DMS153 treated with DMSO at 0.1 percent for 48 hours (cell line): ENCODE data around the gene ATP1A3.

Experiments used
- DNase-seq: peaks from one replicate; lab custom pipeline; 2025; ENCODE audit not compliant: unreplicated experiment; lab: John Stamatoyannopoulos, UW

ATP1A3 gene

DNA sequence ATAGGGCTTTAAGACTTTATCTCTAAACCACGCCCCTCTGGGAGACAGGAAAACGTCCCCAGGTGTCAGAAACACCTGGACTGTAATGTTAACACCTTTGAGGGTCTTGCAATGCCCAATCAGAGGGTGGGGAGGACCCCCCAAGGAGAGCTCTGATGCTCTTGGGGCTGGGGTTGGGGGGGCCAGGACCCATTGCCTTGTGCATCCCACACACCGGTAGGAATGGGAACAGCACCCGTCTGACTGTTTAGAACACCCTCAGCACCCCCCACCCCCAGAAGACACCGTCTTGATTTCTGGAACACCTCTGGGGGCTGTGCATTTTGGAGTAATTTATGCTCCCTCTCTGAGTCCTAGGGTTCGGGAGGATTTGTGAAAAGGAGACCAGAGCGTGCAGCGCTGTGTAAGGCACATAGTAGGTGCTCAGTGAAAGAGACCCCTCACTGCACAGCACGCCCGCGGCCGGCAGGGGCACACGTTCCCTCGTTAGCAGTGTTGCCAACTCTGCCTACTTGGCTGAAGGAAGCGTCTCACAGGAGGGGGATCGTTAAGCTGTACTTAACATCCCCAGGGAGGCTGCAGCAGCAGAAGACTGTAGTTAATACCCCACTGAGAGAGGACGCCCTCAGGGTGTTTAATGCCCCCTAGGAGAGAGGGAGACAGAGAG lies 63.0 kb downstream of the ATP1A3 start:
- no peak for DNase-seq

DNA sequence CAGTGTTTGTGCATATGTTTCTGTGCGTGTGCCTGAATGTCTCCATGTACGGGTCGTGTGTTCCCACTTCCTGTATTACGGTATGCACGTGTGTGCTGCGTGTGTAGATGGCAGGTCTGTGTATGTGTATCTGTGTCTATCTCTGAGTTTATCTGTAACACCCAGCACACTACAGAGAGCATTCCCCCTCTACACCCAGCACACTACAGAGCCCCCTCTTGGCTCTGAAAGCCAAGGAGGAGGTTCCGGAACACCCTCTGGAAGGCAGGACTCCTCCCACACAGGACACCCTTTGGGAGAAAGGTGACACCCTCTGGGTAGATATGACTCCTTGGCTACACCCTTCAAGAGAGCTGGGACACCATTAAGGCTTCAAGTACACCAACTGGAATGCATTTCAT lies 63.7 kb downstream of the ATP1A3 start:
- DNase-seq: no peak

- DNase-seq: no peak
These were observed 64.4 kb downstream of the ATP1A3 start for GRCh38 chr19:41929536-41930071.

- DNase-seq: no peak
These were observed 65.1 kb downstream of the ATP1A3 start for GRCh38 chr19:41928754-41929535.

GRCh38 chr19:41928221-41928683 lies 65.8 kb downstream of the ATP1A3 start, which contains the start of gene ERFL:
Gene ERFL, minus strand, starts transcription at chr19:41928449. Its CDS starts 15,530 bp downstream, at chr19:41912919.
- DNase-seq: no peak

- DNase-seq: no peak
These were observed 66.4 kb downstream of the ATP1A3 start for GRCh38 chr19:41927497-41928192.

DNA sequence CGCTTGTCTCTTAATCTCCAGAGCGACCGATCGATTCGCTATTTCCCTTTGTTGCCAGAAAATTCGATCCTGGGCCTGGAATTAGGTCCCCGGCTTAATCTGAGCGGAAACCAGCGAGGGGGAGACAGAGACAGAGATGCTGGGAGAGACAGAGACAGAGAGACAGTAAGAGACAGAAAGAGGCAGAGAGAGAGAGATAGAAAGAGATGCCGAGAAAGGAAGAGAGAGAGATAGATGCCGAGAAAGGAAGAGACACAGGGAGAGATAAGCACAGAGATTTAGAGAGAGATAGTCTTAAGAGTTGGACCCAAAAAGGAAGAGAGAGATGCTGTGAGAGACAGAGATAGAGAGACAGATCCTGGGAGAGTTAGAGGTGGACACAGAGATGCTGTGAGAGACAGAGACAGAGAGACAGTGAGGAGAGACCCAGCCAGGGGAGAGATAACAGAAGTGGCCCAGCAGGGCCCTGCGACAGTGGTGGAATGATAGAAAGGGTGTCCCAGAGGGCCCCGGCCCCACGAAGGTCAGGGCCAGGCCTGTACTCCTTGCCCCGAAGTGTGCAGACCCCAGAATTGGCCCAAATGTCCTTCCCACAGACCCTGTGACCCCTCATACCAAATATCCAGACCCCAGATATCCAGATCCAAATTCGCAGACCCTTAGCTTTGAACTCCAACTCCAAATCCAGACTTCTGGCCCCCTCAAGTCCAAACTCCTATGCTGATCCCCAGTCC lies 67.1 kb downstream of the ATP1A3 start:
- DNase-seq: no peak

DNA sequence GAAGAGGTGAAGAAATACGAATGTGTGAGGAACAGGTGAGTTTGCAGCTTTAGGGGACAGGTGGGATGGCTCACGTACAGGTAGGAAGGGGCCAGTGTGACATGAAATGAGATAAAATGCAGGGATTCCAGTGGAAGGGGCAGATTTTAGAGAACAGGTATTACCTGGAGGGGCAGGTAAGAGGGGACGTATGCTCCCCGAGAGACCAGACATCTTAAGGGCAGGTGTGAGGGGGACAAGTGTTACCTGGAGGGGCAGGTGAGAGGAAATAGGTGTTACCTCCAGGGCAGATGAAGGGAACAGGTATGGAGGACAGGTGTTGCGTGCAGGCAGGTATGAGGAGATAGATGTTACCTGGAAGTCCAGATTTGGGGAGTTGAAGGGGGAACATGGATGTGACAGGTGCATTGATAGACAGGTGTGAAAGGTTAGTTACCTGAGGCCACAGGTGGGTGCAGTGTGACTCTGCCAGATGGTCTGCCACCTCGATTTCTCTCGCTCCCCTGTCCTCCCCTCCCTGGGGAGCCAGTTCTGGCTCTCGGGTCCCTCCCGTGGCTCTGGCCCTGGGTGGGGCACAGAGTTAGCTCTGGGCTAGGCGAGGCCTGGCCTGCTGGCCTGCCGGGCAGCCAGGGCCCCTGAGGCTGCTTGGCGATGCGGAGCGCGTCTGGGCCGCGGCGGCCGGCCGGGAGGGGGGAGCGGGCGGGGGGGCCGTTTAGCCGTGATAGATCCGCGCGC lies 67.8 kb downstream of the ATP1A3 start:
- DNase-seq: no peak

GRCh38 chr19:41925208-41926003 lies 68.6 kb downstream of the ATP1A3 start:
- DNase-seq: no peak

DNA sequence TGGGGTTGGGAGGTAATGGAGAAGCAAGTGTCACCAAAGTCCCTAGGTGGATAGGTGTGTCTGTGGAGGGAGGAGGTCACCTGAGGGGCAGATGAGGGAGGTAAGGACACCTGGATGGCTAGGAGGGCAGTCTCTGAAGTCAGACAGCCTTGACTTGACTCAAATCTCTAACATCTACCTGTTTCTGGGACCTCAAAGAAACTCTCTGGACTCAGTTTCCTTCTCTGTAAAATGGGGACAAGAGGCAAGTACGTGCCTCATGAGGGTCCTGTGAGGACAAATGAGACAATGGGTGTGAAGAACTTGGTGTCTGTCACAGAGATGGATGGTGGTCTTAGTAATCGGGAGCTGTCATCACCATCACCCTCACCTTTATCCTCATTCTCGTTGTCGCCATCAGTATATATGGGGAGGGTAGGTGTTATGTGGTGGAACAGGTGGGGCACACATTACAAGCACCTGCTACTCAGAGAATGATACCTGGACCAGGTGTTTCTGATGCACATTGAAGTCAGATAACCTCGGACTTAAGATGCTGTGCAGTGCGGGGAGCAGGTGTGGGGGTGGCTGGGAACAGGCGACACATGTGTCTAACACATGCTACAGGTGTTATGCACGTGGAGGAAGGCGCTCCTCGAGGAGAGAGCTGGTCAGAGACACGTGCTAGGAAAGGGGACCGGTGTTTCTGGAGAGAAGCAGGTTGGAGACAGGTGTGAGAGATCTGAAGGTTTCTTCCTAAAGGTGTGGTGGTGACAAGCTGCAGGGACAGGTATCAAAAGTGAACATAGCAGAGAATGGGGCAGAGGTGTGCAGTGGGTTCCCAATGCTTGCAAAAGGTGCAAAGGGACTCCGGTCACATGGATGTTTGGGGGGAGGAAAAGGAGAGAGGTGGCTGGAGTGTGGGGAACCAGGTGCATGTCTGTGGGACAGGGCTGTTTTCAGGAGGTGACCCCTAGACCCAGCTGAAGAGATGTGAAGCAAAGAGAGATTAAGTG lies 69.6 kb downstream of the ATP1A3 start:
- no peak for DNase-seq

DNA sequence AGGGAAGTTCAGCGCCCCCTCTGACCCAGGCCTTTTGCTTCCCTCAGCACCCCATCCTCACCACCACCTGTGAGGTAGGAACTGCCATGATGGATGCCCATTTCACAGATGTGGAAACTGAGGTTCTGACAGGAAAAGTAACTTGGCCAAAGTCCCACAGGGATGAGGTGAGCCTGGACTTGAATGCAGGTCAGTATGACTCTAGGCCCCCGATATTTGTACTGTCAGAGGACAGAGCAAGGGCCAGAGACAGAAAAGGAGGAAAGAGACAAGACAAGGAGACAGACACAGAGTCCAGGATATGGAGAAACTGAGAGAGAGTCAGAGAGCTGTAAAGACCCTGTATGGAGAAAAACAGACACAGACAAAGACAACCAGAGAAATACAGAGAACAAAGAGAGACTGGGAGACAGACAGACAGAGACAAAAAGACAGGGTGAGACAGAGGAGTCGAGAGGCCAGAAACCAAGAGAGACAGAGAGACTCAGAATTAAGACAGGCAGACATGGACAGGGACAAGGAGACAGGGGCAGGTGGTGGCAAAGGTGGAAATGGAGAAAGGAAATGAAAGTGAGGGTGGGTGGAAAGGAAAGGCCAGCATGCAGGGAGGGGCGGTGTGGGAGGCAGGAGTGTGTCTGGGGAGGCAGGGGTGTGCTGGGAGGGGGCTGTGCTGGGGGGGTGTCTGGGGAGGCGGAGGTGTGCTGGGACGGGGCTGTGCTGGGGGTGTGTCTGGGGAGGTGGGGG lies 70.8 kb downstream of the ATP1A3 start:
- no peak for DNase-seq

GRCh38 chr19:41922585-41922984 lies 71.4 kb downstream of the ATP1A3 start:
- no peak for DNase-seq

DNA sequence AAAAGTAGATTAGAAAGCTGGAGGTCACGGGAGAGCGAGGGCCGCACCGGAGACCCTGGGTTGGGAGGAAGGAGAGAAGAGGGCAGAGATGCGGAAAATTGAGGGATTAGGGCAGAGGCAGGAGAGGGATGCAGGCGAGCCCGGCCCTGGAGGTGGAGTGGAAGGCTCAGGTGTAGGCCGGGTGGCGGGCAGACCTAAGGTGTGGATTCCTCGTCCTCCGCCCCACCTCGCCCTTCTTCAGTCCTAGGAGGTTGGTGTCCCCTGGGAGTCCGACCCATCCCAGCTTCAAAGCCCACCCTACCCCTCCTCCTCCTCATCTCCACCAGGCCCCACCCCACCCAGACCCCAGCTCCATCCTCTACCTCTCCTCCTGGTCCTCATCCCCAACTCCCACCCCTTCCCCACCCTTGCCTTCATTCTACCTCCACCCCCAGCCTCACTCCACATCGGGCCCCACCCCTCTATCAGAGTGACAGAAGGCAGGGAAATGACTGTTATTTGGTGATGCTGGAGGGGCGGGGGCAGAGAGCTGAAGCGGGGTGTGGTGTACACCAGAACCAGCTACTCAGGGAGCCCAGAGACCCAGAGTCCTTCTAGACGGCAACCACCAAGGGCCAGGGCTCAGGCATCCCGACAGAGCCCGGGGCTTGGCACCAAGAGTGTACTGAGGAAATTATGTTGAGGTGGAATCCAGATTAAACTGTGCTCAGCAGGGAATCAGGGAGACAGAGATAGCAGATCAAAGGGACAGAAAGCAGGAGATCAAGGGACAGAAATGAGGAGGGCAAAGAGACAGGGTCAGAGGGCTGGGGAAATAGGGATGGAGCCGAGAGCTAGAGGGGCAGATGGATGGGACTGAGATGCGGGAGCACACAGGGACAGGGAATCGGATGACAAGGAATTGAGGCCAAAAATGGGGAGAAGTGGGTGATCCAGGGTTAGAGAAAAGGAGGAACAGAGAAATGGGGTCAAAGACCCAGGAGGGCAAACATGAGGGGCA lies 72.2 kb downstream of the ATP1A3 start:
- no peak for DNase-seq

GRCh38 chr19:41920882-41921576 lies 73.0 kb downstream of the ATP1A3 start:
- DNase-seq: no peak

DNA sequence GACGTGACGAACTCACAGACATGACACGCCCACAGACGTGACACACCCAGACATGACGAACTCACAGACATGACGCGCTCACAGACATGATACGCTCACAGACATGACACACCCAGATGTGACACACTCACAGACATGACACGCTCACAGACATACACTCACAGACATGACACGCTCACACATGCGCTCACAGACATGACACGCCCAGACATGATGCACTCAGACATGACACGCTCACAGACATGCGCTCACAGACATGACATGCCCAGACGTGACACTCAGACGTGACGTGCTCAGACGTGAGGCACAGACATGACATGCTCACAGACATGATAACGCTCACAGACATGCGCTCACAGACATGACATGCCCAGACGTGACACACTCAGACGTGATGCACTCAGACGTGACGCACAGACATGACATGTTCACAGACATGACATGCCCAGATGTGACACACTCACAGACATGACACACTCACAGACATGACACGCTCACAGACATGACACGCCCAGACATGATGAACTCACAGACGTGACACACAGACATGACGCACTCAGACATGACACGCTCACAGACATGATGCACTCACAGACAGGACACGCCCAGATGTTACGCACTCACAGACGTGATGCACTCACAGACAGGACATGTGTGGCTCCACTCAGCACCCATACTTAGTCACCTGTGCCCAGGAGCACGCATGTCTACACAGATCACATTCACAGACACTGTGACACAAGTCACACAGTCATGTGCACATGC lies 73.9 kb downstream of the ATP1A3 start:
- no peak for DNase-seq
